CD4-positive, alpha-beta T cell (primary cell): ENCODE measurements around the gene ENTR1. TPM values are rescaled to one million over a fixed set of nuclear protein-coding genes. Genes with fewer than 3 reads are reported as not detected.

Experiments
- ATAC-seq: fragments of 200-7000 bp; cut with Tn5 transposase; one replicate; pipeline ENCODE4 v1.10.0; 2022; ENCODE audit warnings: mild to moderate bottlenecking; ENCODE audit not compliant: poor library complexity
- CTCF ChIA-PET: fragments of 350-600 bp; sonication (Branson Sonifier 250); formaldehyde crosslinking; loops from one replicate; lab custom pipeline; 2021; ENCODE audit warnings: antibody characterized with exemption, inconsistent platforms; lab: Charles Lee
- POLR2A ChIA-PET: fragments of 350-600 bp; sonication (Branson Sonifier 250); formaldehyde crosslinking; loops from one replicate; lab custom pipeline; 2021; ENCODE audit warnings: antibody characterized with exemption, inconsistent platforms; lab: Charles Lee
- DNase-seq, 14 experiments: peaks; one replicate each; pipeline ENCODE4 v3.0.0-alpha.2; 2013 to 2020; ENCODE audit warnings: mixed read lengths in 2 of 14
- H3K27ac ChIP-seq, 2 donors: one replicate each; pipeline versions ENCODE4 v1.5.1 to v1.7.0; 2013; ENCODE audit warnings: low read length in 2 of 2, low read depth in 1 of 2, mild to moderate bottlenecking in 1 of 2
- H3K27me3 ChIP-seq, 2 experiments: 1 replicate in 1 of 2; 2 replicates in 1 of 2; pipeline versions ENCODE4 v1.6.1 to v1.7.0; 2013; ENCODE audit warnings: low read length in 2 of 2, control low read depth in 1 of 2, mild to moderate bottlenecking in 1 of 2, moderate library complexity in 1 of 2; ENCODE audit not compliant: insufficient read depth in 2 of 2, control insufficient read depth in 1 of 2
- H3K36me3 ChIP-seq: one replicate; pipeline ENCODE4 v1.6.1; 2013; ENCODE audit warnings: low read length, control low read depth; ENCODE audit not compliant: insufficient read depth
- H3K4me1 ChIP-seq: one replicate; pipeline ENCODE4 v1.6.1; 2013; ENCODE audit warnings: low read length, control low read depth; ENCODE audit not compliant: insufficient read depth
- H3K4me3 ChIP-seq: one replicate; pipeline ENCODE4 v1.5.1; 2013; ENCODE audit warnings: mild to moderate bottlenecking, low read length, moderate library complexity
- H3K9me3 ChIP-seq, 2 experiments: 1 replicate in 1 of 2; 2 replicates in 1 of 2; pipeline versions ENCODE4 v1.6.1 to v1.7.0; 2013; ENCODE audit warnings: low read length in 2 of 2, mild to moderate bottlenecking in 2 of 2, control low read depth in 1 of 2, moderate library complexity in 1 of 2; ENCODE audit not compliant: control insufficient read depth in 1 of 2, insufficient read depth in 1 of 2
- H3K27ac Mint-ChIP-seq: one replicate; pipeline ENCODE4 v1.8.0; 2020; ENCODE audit warnings: mixed read lengths
- H3K27me3 Mint-ChIP-seq: one replicate; pipeline ENCODE4 v1.8.0; 2021; ENCODE audit warnings: mixed read lengths
- H3K36me3 Mint-ChIP-seq: one replicate; pipeline ENCODE4 v1.8.0; 2021; ENCODE audit warnings: low read depth, mixed read lengths
- H3K4me1 Mint-ChIP-seq: one replicate; pipeline ENCODE4 v1.8.0; 2021; ENCODE audit warnings: low read depth, mixed read lengths
- H3K4me3 Mint-ChIP-seq: one replicate; pipeline ENCODE4 v1.8.0; 2020; ENCODE audit warnings: mild to moderate bottlenecking, mixed read lengths
- H3K9me3 Mint-ChIP-seq: one replicate; pipeline ENCODE4 v1.8.0; 2020; ENCODE audit warnings: mixed read lengths
- intact Hi-C, 2 experiments: fragments of 100-400 bp; cut with DNase I in 1 of 2; cut with micrococcal nuclease in 1 of 2; formaldehyde crosslinking; loops; one replicate each; pipeline versions ENCODE4 v1.15.1 to v1.9.0; 2023 to 2025; cut with DNase I, micrococcal nuclease
- total RNA-seq, 174 experiments: library from RNA in 2 of 174; stranded (reverse) in 2 of 174; gene quantifications; one replicate each; pipeline ENCODE4 v1.2.3 and lab custom pipeline; 2021 to 2026
- TF ChIP-seq, protein P1 (sequence below): fragments of 200-600 bp; IDR thresholded peaks from one replicate; pipeline ENCODE4 v1.8.0; 2022; ENCODE audit warnings: antibody characterized with exemption, mild to moderate bottlenecking

ENTR1 gene
- total RNA-seq, 2 experiments from 2014 or later: 37.7 to 43.2 TPM

DNA sequence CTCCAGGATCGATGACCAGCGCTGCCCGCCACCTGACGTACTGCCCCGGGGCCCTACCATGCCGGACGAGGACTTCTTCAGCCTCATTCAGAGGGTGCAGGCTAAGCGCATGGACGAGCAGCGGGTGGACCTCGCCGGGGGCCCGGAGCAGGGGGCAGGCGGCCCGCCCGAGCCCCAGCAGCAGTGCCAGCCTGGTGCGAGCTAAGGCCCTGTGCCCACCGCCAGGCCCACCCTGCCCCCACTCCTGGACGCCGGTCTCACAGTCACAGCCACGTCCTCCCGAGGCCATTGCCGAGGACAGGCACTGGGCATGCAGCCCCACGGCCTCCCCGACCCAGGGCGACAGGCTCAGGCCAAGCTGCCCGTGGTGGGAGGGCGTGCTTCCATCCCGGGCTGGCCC is 52.4 kb downstream of the ENTR1 start:
- H3K9me3 Mint-ChIP-seq: no peaks in the 10 kb centered on the region
- H3K27ac Mint-ChIP-seq: no peak overlapping the region
- H3K9me3 ChIP-seq: no peaks in the 10 kb centered on the region
- intact Hi-C loops: no loop called here
- TF ChIP-seq, protein P1, sequence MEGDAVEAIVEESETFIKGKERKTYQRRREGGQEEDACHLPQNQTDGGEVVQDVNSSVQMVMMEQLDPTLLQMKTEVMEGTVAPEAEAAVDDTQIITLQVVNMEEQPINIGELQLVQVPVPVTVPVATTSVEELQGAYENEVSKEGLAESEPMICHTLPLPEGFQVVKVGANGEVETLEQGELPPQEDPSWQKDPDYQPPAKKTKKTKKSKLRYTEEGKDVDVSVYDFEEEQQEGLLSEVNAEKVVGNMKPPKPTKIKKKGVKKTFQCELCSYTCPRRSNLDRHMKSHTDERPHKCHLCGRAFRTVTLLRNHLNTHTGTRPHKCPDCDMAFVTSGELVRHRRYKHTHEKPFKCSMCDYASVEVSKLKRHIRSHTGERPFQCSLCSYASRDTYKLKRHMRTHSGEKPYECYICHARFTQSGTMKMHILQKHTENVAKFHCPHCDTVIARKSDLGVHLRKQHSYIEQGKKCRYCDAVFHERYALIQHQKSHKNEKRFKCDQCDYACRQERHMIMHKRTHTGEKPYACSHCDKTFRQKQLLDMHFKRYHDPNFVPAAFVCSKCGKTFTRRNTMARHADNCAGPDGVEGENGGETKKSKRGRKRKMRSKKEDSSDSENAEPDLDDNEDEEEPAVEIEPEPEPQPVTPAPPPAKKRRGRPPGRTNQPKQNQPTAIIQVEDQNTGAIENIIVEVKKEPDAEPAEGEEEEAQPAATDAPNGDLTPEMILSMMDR: no peak
- CTCF ChIA-PET: no interaction called here
- H3K27me3 Mint-ChIP-seq: no peaks in the 10 kb centered on the region
- no peaks in the 10 kb centered on the region for H3K27me3 ChIP-seq
- peaks cover 5% of the 10 kb centered on the region for H3K4me1 Mint-ChIP-seq
- DNase-seq: no peak
- no peak overlapping the region for H3K27ac ChIP-seq
- H3K36me3 Mint-ChIP-seq: peaks cover 6% of the 10 kb centered on the region
- POLR2A ChIA-PET: no interaction called here
- peaks cover 8% of the 10 kb centered on the region for H3K4me1 ChIP-seq
- ATAC-seq: no peak
- no peak overlapping the region for H3K4me3 Mint-ChIP-seq
- H3K4me3 ChIP-seq: no peak overlapping the region
- peaks cover 8% of the 10 kb centered on the region for H3K36me3 ChIP-seq

DNA sequence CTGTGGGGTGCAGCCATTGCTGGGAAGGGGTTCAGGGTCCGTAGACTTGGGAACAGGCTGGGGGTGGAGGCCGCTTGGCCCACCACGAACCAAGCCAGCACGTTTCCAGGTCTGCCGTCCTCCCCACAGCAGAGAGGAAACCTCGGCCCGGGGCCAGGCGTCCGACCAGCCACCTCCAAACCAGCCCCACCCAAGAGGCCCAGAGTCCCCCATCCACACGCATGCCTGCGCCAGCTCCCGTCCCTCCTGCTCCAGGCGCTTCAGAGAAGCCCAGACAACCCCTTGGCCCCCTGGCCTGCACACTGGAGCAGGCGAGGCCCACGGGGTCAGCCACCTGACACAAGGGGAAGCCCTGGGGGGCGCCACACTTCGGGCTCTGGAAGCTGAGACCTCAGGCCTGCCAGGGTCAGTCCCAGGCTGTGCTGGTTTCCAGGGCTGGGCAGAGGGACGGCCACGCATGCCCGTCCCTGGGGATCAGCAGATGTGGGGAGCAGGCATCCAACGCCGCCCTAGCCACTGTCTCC is 53.1 kb downstream of the ENTR1 start:
- no peaks in the 10 kb centered on the region for H3K4me1 Mint-ChIP-seq
- no peaks in the 10 kb centered on the region for H3K27me3 Mint-ChIP-seq
- H3K36me3 Mint-ChIP-seq: no peaks in the 10 kb centered on the region
- ChIA-PET POLR2A (interaction anchor here (0.5 kb wide), 1 partner anchor 396 kb away, joined by 3 read pairs; the partner anchor contains the start of gene UBAC1), CTCF (no interaction called here)
- H3K4me1 ChIP-seq: peaks cover under 1% of the 10 kb centered on the region
- no peak overlapping the region for H3K27ac Mint-ChIP-seq
- no peak for DNase-seq
- H3K36me3 ChIP-seq: peaks cover 8% of the 10 kb centered on the region
- no peak overlapping the region for H3K4me3 ChIP-seq
- H3K27ac ChIP-seq: no peak overlapping the region
- no peaks in the 10 kb centered on the region for H3K27me3 ChIP-seq
- no peaks in the 10 kb centered on the region for H3K9me3 ChIP-seq
- no peak overlapping the region for H3K4me3 Mint-ChIP-seq
- ATAC-seq: no peak
- TF ChIP-seq, protein P1: no peak
- intact Hi-C loops: no loop called here
- no peaks in the 10 kb centered on the region for H3K9me3 Mint-ChIP-seq

DNA sequence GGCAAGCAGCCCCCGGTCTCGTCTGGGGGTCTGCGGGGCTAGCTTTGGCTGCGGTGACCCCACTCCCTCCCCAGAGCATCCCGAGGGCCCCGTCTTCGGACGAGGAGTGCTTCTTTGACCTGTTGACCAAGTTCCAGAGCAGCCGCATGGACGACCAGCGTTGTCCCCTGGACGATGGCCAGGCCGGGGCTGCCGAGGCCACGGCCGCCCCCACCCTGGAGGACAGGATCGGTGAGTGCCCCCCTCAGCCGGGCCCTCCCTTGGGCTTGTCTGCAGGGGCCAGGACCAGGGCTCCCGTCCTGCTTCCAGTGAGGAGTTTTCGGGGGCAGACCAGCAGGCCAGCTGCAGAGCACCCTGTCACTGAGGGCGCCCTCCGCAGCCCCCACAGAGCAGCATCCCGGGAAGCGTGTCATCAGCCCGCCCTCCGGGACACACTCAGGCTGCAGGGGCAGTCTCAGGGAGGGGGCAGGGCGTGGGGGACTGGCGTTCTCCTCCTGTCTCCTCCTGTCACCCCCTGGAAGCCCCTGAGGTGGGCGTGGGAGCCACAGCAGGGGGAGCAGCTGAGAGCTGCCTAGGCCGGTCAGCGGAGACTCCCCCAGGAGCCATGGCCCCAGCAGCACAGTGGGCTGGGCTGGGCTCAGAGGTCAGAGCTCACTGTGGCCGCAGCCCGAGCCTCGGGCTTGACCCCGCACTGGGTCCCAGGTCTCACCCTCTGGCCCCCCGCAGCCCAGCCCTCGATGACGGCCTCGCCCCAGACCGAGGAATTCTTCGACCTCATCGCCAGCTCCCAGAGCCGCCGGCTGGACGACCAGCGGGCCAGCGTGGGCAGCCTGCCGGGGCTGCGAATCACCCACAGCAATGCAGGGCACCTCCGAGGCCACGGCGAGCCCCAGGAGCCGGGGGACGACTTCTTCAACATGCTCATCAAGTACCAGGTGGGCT is 54.5 kb downstream of the ENTR1 start:
- intact Hi-C loops: no loop called here
- TF ChIP-seq, protein P1: no peak
- H3K9me3 Mint-ChIP-seq: no peaks in the 10 kb centered on the region
- no peak for ATAC-seq
- H3K27ac Mint-ChIP-seq: no peak overlapping the region
- H3K36me3 Mint-ChIP-seq: no peaks in the 10 kb centered on the region
- Histone ChIP-seq H3K4me3 (no peak overlapping the region), H3K27me3 (no peaks in the 10 kb centered on the region), H3K27ac (no peak overlapping the region), H3K36me3 (peaks cover 5% of the 10 kb centered on the region), H3K4me1 (no peaks in the 10 kb centered on the region), H3K9me3 (no peaks in the 10 kb centered on the region)
- CTCF ChIA-PET: no interaction called here
- H3K4me1 Mint-ChIP-seq: no peaks in the 10 kb centered on the region
- no peak for DNase-seq
- H3K4me3 Mint-ChIP-seq: no peak overlapping the region
- H3K27me3 Mint-ChIP-seq: no peaks in the 10 kb centered on the region
- POLR2A ChIA-PET: no interaction called here
